BE2C (cell line): ENCODE data around the gene SSNA1.

Experiments used
- DNase-seq: peaks from one replicate; pipeline ENCODE4 v3.0.0-alpha.2; 2020
- H3K27me3 ChIP-seq: fragments of 250-450 bp; sonication (Bioruptor Pico); 2 replicates; pipeline ENCODE4 v1.5.1; 2020; ENCODE audit warnings: mild to moderate bottlenecking
- H3K36me3 ChIP-seq: fragments of 250-450 bp; sonication (Bioruptor Pico); 2 replicates; pipeline ENCODE4 v1.5.1; 2020; ENCODE audit warnings: mild to moderate bottlenecking
- H3K4me1 ChIP-seq: fragments of 250-450 bp; sonication (Bioruptor Pico); 2 replicates; pipeline ENCODE4 v1.5.1; 2020
- H3K4me3 ChIP-seq: 2 replicates; pipeline ENCODE4 v1.5.1; 2011; ENCODE audit warnings: low read depth, low read length
- H3K9me3 ChIP-seq: fragments of 250-450 bp; sonication (Bioruptor Pico); 2 replicates; pipeline ENCODE4 v1.5.1; 2020
- CTCF ChIP-seq: IDR thresholded peaks from 2 replicates; pipeline ENCODE4 v1.5.1; 2012; ENCODE audit warnings: mild to moderate bottlenecking, low read depth, low read length

The SSNA1 gene

GRCh38 chr9:137195525-137196220 is 7.2 kb downstream of the SSNA1 start:
- TF ChIP-seq CTCF: no peak
- H3K4me1 ChIP-seq: peaks cover 6% of the 10 kb centered on the region
- H3K27me3 ChIP-seq: no peaks in the 10 kb centered on the region
- H3K36me3 ChIP-seq: peaks cover 4% of the 10 kb centered on the region; the same call in 1 of the 2 replicates
- DNase-seq: no peak
- H3K9me3 ChIP-seq: no peaks in the 10 kb centered on the region
- H3K4me3 ChIP-seq: no peak overlapping the region

- DNase-seq: no peak
- Histone ChIP-seq H3K4me1 (peaks cover 12% of the 10 kb centered on the region), H3K4me3 (no peak overlapping the region)
These were observed 9.8 kb downstream of the SSNA1 start for GRCh38 chr9:137198051-137198901.

GRCh38 chr9:137198902-137199283 is 10.4 kb downstream of the SSNA1 start:
- H3K4me1 ChIP-seq: peaks cover 12% of the 10 kb centered on the region
- TF ChIP-seq CTCF: no peak
- no peak overlapping the region for H3K4me3 ChIP-seq
- H3K36me3 ChIP-seq: no peaks in the 10 kb centered on the region; the same call in 1 of the 2 replicates
- DNase-seq: no peak
- no peaks in the 10 kb centered on the region for H3K27me3 ChIP-seq
- no peaks in the 10 kb centered on the region for H3K9me3 ChIP-seq

More at GRCh38 chr9:137198051-137198901, 9.8 kb downstream of the SSNA1 start:
- no peaks in the 10 kb centered on the region for H3K27me3 ChIP-seq
- no peak for TF ChIP-seq CTCF
- H3K36me3 ChIP-seq: no peaks in the 10 kb centered on the region; the same call in 1 of the 2 replicates
- no peaks in the 10 kb centered on the region for H3K9me3 ChIP-seq

- no peak for TF ChIP-seq CTCF
- no peaks in the 10 kb centered on the region; the same call in 1 of the 2 replicates for H3K36me3 ChIP-seq
- H3K27me3 ChIP-seq: no peaks in the 10 kb centered on the region
- H3K4me1 ChIP-seq: peaks cover 12% of the 10 kb centered on the region
- DNase-seq: no peak
- no peaks in the 10 kb centered on the region for H3K9me3 ChIP-seq
- H3K4me3 ChIP-seq: peak overlapping the region; percentile 48
These were observed 11.1 kb downstream of the SSNA1 start for GRCh38 chr9:137199411-137200121.

GRCh38 chr9:137200311-137201204 is 12.1 kb downstream of the SSNA1 start, which contains the start of gene TPRN:
Gene TPRN, minus strand, starts transcription at chr9:137200741. Its CDS starts 30 bp downstream, at chr9:137200711.
- DNase-seq: peak; percentile 100
- TF ChIP-seq CTCF: no peak
- peaks cover 9% of the 10 kb centered on the region for H3K4me1 ChIP-seq
- no peaks in the 10 kb centered on the region; the same call in 1 of the 2 replicates for H3K36me3 ChIP-seq
- H3K27me3 ChIP-seq: no peaks in the 10 kb centered on the region
- H3K4me3 ChIP-seq: peak within 1 kb of the TSS; percentile 74
- no peaks in the 10 kb centered on the region for H3K9me3 ChIP-seq
